ENCODE results near the gene CBR1.

Gene CBR1

DNA sequence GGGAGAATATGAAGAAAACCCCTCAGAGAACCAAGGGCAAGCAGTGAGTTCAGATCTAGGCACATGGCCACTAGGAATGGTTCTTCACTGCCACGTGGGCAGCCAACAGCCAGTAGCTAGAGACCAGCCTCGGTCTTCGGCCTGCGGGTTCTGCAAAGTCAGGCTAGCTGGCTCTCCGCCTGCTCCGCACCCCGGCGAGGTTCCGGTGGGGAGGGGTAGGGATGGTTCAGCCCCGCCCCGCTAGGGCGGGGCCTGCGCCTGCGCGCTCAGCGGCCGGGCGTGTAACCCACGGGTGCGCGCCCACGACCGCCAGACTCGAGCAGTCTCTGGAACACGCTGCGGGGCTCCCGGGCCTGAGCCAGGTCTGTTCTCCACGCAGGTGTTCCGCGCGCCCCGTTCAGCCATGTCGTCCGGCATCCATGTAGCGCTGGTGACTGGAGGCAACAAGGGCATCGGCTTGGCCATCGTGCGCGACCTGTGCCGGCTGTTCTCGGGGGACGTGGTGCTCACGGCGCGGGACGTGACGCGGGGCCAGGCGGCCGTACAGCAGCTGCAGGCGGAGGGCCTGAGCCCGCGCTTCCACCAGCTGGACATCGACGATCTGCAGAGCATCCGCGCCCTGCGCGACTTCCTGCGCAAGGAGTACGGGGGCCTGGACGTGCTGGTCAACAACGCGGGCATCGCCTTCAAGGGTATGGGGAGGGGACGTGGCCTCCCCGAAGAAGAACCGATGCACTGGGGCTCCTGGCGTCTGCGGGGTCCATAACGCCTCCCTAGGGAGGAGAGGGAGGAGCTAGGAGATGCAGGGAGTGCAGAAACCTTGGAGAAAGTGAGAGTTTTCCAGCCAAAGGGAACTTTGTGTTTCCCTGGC lies at the start of gene CBR1:
TSS of gene CBR1 (plus strand) at position 312 of the 871 bp plus-strand sequence. CDS start at position 404, 92 bp downstream.
- no peaks in the 10 kb centered on the region for H3K36me3 ChIP-seq (ENCODE audit: control insufficient read depth, low read length)
- H3K4me1 ChIP-seq (ENCODE audit: control insufficient read depth, low read length), result peaks cover 5% of the 10 kb centered on the region
- no peaks in the 10 kb centered on the region for H4K20me1 ChIP-seq (ENCODE audit: control insufficient read depth, insufficient read depth, low read depth, low read length)
- no peaks in the 10 kb centered on the region for H3K9me2 ChIP-seq (replicated peaks; ENCODE audit: control insufficient read depth, low read length)
- H3F3A ChIP-seq (ENCODE audit: control insufficient read depth, insufficient read depth), result no peaks in the 10 kb centered on the region
- no peaks in the 10 kb centered on the region for H3K79me2 ChIP-seq (ENCODE audit: control insufficient read depth, low read length)
- H3K27me3 ChIP-seq (ENCODE audit: control insufficient read depth, low read length), result peaks cover 4% of the 10 kb centered on the region
- H3K27ac ChIP-seq (ENCODE audit: low read depth, low read length), result no peak within 1 kb of the TSS
- no peak within 1 kb of the TSS for H3K4me2 ChIP-seq (ENCODE audit: low read length)
- no peak within 1 kb of the TSS for H3K4me3 ChIP-seq (ENCODE audit: low read length)
- TF ChIP-seq, protein P1, sequence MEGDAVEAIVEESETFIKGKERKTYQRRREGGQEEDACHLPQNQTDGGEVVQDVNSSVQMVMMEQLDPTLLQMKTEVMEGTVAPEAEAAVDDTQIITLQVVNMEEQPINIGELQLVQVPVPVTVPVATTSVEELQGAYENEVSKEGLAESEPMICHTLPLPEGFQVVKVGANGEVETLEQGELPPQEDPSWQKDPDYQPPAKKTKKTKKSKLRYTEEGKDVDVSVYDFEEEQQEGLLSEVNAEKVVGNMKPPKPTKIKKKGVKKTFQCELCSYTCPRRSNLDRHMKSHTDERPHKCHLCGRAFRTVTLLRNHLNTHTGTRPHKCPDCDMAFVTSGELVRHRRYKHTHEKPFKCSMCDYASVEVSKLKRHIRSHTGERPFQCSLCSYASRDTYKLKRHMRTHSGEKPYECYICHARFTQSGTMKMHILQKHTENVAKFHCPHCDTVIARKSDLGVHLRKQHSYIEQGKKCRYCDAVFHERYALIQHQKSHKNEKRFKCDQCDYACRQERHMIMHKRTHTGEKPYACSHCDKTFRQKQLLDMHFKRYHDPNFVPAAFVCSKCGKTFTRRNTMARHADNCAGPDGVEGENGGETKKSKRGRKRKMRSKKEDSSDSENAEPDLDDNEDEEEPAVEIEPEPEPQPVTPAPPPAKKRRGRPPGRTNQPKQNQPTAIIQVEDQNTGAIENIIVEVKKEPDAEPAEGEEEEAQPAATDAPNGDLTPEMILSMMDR (IDR thresholded peaks at IDR 0.05; ENCODE audit: low read depth, low read length, poor library complexity, severe bottlenecking), result no peak
- TF ChIP-seq EZH2phosphoT487 (IDR thresholded peaks at IDR 0.05; ENCODE audit: borderline replicate concordance, low read length), result no peak
- H3K9me3 ChIP-seq (ENCODE audit: control insufficient read depth, insufficient read depth, low read length), result peaks cover 14% of the 10 kb centered on the region

DNA sequence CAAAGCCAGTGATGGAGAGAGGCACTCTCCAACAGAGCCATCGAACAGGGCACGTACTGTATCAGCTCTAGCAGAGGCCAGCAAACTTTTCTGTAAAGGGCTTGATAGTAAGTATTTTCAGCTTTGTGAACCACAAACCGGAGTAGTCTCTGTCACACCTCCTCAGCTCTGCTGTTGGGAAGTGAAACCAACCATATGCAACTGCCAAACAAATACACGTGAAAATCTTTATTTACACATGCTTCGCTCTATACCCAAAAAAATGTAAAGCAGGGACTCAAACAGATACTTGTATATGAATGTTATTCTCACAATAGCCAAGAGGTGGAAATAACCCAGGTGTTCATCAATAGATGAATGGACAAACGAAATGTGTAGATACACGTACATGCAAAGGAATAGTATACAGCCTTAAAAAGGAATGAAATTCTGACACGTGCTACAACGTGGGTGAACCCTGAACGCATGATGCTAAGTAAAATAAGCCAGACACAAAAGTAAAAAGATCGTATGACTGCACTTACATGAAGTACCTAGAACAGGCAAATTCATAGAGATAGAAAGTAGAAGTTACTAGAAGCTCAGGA lies 48.5 kb upstream of the CBR1 start:
- Histone ChIP-seq H3K9me2 (replicated peaks; ENCODE audit: control insufficient read depth, low read length) (no peaks in the 10 kb centered on the region), H3K4me2 (ENCODE audit: low read length) (no peak overlapping the region), H4K20me1 (ENCODE audit: control insufficient read depth, insufficient read depth, low read depth, low read length) (no peaks in the 10 kb centered on the region), H3F3A (ENCODE audit: control insufficient read depth, insufficient read depth) (no peaks in the 10 kb centered on the region), H3K27me3 (ENCODE audit: control insufficient read depth, low read length) (0 out of 2 replicates have a peak, but pooled peaks cover 4% of the 10 kb centered on the region), H3K4me1 (ENCODE audit: control insufficient read depth, low read length) (no peaks in the 10 kb centered on the region), H3K27ac (ENCODE audit: low read depth, low read length) (no peak overlapping the region), H3K9me3 (ENCODE audit: control insufficient read depth, insufficient read depth, low read length) (no peaks in the 10 kb centered on the region), H3K4me3 (ENCODE audit: low read length) (no peak overlapping the region), H3K36me3 (ENCODE audit: control insufficient read depth, low read length) (no peaks in the 10 kb centered on the region), H3K79me2 (ENCODE audit: control insufficient read depth, low read length) (no peaks in the 10 kb centered on the region)
- TF ChIP-seq EZH2phosphoT487 (IDR thresholded peaks at IDR 0.05; ENCODE audit: borderline replicate concordance, low read length), result no peak
- TF ChIP-seq, protein P1 (IDR thresholded peaks at IDR 0.05; ENCODE audit: low read depth, low read length, poor library complexity, severe bottlenecking), result no peak

DNA sequence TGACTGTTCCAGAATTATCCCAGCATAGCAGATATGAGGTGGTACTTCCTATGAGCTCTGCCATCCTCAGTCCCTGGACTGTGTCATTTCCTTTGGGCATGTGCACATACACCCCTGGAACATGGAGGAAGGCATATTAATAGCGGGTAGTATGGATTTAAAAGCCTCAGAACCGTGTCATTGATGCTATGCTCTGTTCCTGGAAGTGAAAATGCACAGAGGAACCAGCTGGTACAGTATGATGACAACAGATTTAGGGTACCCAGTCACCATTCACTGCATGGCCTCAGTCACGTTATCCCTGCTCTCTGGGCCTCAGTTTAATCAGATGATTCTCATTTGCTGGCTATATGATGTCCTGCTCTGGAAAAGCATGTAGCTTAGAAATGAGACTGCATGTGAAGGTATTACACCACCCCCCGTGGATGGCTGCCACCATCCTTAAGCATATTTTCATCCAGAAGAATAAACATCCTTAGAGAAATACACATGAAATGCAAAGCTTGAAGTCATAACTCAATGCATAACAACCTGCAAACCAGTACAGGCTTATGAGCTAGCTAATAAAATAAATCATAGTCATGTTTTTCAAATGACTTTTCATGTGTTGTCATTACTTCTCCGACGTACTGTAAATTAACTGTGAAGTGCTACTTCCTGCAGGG lies 47.3 kb upstream of the CBR1 start:
- H3K36me3 ChIP-seq (ENCODE audit: control insufficient read depth, low read length), result no peaks in the 10 kb centered on the region
- no peaks in the 10 kb centered on the region for H3K79me2 ChIP-seq (ENCODE audit: control insufficient read depth, low read length)
- no peak overlapping the region for H3K27ac ChIP-seq (ENCODE audit: low read depth, low read length)
- no peaks in the 10 kb centered on the region for H3F3A ChIP-seq (ENCODE audit: control insufficient read depth, insufficient read depth)
- no peaks in the 10 kb centered on the region for H3K4me1 ChIP-seq (ENCODE audit: control insufficient read depth, low read length)
- no peaks in the 10 kb centered on the region for H3K9me2 ChIP-seq (replicated peaks; ENCODE audit: control insufficient read depth, low read length)
- no peaks in the 10 kb centered on the region for H4K20me1 ChIP-seq (ENCODE audit: control insufficient read depth, insufficient read depth, low read depth, low read length)
- H3K27me3 ChIP-seq (ENCODE audit: control insufficient read depth, low read length), result 0 out of 2 replicates have a peak, but pooled peaks cover 4% of the 10 kb centered on the region
- TF ChIP-seq, protein P1 (IDR thresholded peaks at IDR 0.05; ENCODE audit: low read depth, low read length, poor library complexity, severe bottlenecking), result no peak
- TF ChIP-seq EZH2phosphoT487 (IDR thresholded peaks at IDR 0.05; ENCODE audit: borderline replicate concordance, low read length), result no peak
- no peaks in the 10 kb centered on the region for H3K9me3 ChIP-seq (ENCODE audit: control insufficient read depth, insufficient read depth, low read length)
- no peak overlapping the region for H3K4me3 ChIP-seq (ENCODE audit: low read length)
- H3K4me2 ChIP-seq (ENCODE audit: low read length), result no peak overlapping the region
